A673 (cell line): ENCODE measurements around the gene C2CD3. TPM values are rescaled to one million over a fixed set of nuclear protein-coding genes. Genes with fewer than 3 reads are reported as not detected.

Experiments
- BruUV-seq: library from RNA; stranded (reverse); fragments of 400-500 nt; replicated peaks from 2 replicates; lab custom pipeline; 2021; lab: Mats Ljungman, UMichigan
- CTCF ChIA-PET: fragments of 300-600 bp; sonication (Branson Sonifier 250); formaldehyde crosslinking; loops from one replicate; lab custom pipeline; 2022; ENCODE audit warnings: antibody characterized with exemption; lab: Charles Lee
- POLR2A ChIA-PET: fragments of 300-600 bp; sonication (Branson Sonifier 250); formaldehyde crosslinking; loops from one replicate; lab custom pipeline; 2022; ENCODE audit warnings: antibody characterized with exemption; ENCODE audit not compliant: low non-redundant PET; lab: Charles Lee
- DNase-seq: peaks from one replicate; pipeline ENCODE4 v3.0.0-alpha.2; 2015; ENCODE audit warnings: low spot score
- H3K27ac ChIP-seq: fragments of 200-600 bp; sonication (generic); 2 replicates; pipeline ENCODE4 v1.5.1; 2016; ENCODE audit warnings: mixed run types, low read depth, mild to moderate bottlenecking, mixed read lengths, antibody characterized with exemption, low read length; ENCODE audit not compliant: poor library complexity, severe bottlenecking
- H3K27me3 ChIP-seq: fragments of 200-600 bp; sonication (generic); replicated peaks from 2 replicates; pipeline ENCODE4 v1.6.1; 2017; ENCODE audit warnings: mixed run types, low read depth, mild to moderate bottlenecking, mixed read lengths, antibody characterized with exemption, low read length; ENCODE audit not compliant: insufficient read depth, poor library complexity
- H3K36me3 ChIP-seq: fragments of 200-600 bp; sonication (generic); 2 replicates; pipeline ENCODE4 v1.6.1; 2016; ENCODE audit warnings: mixed run types, mild to moderate bottlenecking, mixed read lengths, antibody characterized with exemption, low read length; ENCODE audit not compliant: insufficient read depth, poor library complexity, severe bottlenecking
- H3K4me1 ChIP-seq: fragments of 200-600 bp; sonication (generic); 2 replicates; pipeline ENCODE4 v1.6.1; 2017; ENCODE audit warnings: mixed run types, mild to moderate bottlenecking, mixed read lengths, antibody characterized with exemption, low read length; ENCODE audit not compliant: insufficient read depth, poor library complexity, severe bottlenecking
- H3K4me3 ChIP-seq: fragments of 200-600 bp; sonication (generic); 2 replicates; pipeline ENCODE4 v1.5.1; 2016; ENCODE audit warnings: low read depth, mixed run types, mild to moderate bottlenecking, mixed read lengths, low read length; ENCODE audit not compliant: poor library complexity, severe bottlenecking
- H3K9me3 ChIP-seq: fragments of 200-600 bp; sonication (generic); 2 replicates; pipeline ENCODE4 v1.6.1; 2016; ENCODE audit warnings: mixed run types, low read depth, mild to moderate bottlenecking, mixed read lengths, antibody characterized with exemption, low read length; ENCODE audit not compliant: poor library complexity, severe bottlenecking
- EZH2 ChIP-seq: fragments of 200-600 bp; sonication (generic); IDR thresholded peaks from 2 replicates; pipeline ENCODE4 v1.6.1; 2017; ENCODE audit warnings: borderline replicate concordance, low read depth, mild to moderate bottlenecking, mixed read lengths, antibody characterized with exemption, low read length; ENCODE audit not compliant: poor library complexity, severe bottlenecking
- intact Hi-C: fragments of 100-400 bp; cut with micrococcal nuclease; formaldehyde crosslinking; loops from one replicate; pipeline ENCODE4 v1.10.0; 2022; ENCODE audit not compliant: unreplicated experiment
- total RNA-seq: library from RNA; stranded (reverse); gene quantifications from 2 replicates; pipeline ENCODE4 v1.2.3, GENCODE V29; 2021
- TF ChIP-seq, protein P1 (sequence below): fragments of 300-800, 200-600 bp; sonication (generic); conservative IDR thresholded peaks from 2 replicates; pipeline ENCODE4 v1.5.1; 2017; ENCODE audit warnings: low read depth, mild to moderate bottlenecking, antibody characterized with exemption, low read length, moderate library complexity, mixed read lengths

Gene C2CD3
- total RNA-seq, 1 experiment from 2014 or later: 49.1 TPM

DNA sequence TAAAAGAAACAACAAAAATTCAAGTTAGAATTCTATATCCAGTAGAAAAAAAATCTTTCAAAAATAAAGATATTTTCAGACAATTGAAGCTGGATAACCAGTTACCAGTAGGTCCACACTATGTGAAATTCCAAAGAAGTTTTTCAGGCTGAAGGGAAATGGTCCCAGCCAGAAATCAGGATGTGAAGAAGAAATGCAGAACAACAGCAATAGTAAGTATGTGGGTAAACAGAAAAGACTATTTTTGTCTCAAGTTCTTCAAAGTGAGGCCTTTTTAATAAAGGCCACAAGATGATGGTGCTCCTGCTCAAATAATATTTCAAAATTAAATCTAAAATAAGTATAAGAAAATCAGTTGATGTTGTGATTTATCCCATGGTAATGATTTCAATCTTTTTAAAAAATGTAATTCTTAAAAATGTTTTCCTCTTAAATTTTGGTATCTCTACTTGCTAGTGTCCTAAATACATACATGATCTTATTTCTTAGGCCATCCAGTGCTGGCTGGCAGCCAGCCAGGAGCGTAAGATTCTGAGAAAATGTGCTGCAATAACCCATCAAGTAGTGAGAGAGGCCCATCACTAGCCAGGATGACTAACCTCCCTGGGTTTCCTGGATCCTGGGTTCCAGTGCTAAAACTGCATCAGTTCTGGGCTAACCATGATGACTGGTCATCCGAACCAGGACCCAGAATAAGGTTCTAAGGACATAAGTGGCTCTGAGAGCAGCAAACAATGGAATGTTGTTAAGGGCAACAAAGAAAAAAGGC is 146.4 kb downstream of the C2CD3 start:
- no TSS peak for BruUV-seq
- Histone ChIP-seq H3K27ac (no peak overlapping the region), H3K36me3 (no peaks in the 10 kb centered on the region), H3K4me1 (no peaks in the 10 kb centered on the region), H3K9me3 (no peaks in the 10 kb centered on the region), H3K27me3 (no peaks in the 10 kb centered on the region), H3K4me3 (no peak overlapping the region)
- DNase-seq: no peak
- intact Hi-C loops: no loop called here
- CTCF ChIA-PET: no interaction called here
- TF ChIP-seq, protein P1, sequence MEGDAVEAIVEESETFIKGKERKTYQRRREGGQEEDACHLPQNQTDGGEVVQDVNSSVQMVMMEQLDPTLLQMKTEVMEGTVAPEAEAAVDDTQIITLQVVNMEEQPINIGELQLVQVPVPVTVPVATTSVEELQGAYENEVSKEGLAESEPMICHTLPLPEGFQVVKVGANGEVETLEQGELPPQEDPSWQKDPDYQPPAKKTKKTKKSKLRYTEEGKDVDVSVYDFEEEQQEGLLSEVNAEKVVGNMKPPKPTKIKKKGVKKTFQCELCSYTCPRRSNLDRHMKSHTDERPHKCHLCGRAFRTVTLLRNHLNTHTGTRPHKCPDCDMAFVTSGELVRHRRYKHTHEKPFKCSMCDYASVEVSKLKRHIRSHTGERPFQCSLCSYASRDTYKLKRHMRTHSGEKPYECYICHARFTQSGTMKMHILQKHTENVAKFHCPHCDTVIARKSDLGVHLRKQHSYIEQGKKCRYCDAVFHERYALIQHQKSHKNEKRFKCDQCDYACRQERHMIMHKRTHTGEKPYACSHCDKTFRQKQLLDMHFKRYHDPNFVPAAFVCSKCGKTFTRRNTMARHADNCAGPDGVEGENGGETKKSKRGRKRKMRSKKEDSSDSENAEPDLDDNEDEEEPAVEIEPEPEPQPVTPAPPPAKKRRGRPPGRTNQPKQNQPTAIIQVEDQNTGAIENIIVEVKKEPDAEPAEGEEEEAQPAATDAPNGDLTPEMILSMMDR: no peak
- TF ChIP-seq EZH2: no peak
- POLR2A ChIA-PET: no interaction called here

DNA sequence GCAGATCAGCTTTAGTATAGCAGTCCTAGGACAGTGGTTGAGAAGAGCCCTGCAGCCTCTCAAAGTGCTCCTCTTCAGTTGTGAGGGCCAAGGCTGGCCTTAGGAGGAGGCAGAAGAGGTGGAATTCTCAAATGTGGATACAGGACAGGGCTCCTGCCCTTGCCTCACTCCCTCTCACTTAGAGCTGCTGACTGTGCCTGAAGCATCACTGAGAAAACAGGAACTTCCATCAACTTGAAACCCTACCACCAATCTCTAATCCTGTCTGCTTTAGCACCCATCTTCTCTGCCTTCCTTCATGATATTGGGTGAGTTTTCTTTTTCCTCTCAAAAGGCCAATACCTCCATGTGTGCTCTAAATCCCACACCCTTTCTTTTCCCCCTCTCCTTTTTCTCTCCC is 147.5 kb downstream of the C2CD3 start:
- Histone ChIP-seq H3K9me3 (no peaks in the 10 kb centered on the region), H3K4me1 (no peaks in the 10 kb centered on the region), H3K27ac (no peak overlapping the region), H3K4me3 (no peak overlapping the region), H3K36me3 (no peaks in the 10 kb centered on the region), H3K27me3 (no peaks in the 10 kb centered on the region)
- ChIA-PET CTCF (no interaction called here), POLR2A (no interaction called here)
- intact Hi-C loops: no loop called here
- DNase-seq: no peak
- TF ChIP-seq, protein P1: no peak
- BruUV-seq: no TSS peak

DNA sequence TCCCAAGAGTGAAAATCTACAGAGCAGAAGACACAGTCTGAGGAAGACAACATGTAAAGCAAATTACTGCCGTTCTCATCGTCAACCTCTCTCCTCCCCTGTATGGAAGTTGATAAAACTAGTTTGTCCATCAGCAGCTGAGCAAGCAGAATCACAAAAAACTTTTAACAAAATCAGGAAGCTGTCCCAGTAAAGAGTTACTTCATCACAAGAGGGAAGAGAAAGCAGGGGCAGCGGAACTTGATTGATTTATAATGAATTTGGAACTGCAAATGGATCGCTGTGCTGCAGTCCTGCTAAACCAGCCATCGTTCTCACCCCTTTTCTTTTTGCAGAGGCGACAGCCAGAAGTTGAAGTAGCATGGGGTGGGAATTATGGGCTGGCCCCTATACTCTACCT is 148.3 kb downstream of the C2CD3 start:
- CTCF ChIA-PET: no interaction called here
- Histone ChIP-seq H3K36me3 (no peaks in the 10 kb centered on the region), H3K27ac (no peak overlapping the region), H3K27me3 (no peaks in the 10 kb centered on the region), H3K9me3 (no peaks in the 10 kb centered on the region), H3K4me1 (no peaks in the 10 kb centered on the region), H3K4me3 (no peak overlapping the region)
- POLR2A ChIA-PET: no interaction called here
- no peak for DNase-seq
- no TSS peak for BruUV-seq
- intact Hi-C loops: no loop called here
- no peak for TF ChIP-seq EZH2
- TF ChIP-seq, protein P1: no peak
